Endothelial cell (in vitro differentiated cells): ENCODE results near the gene TSPAN14. TPM values are rescaled to one million over a fixed set of nuclear protein-coding genes. Genes with fewer than 3 reads are reported as not detected.

ENCODE experiments used
- DNase-seq: peaks from one replicate; pipeline ENCODE4 v3.0.0; 2021; ENCODE audit warnings: low spot score
- H3K27ac Mint-ChIP-seq: one replicate; pipeline ENCODE4 v1.8.0; 2021; ENCODE audit warnings: mixed read lengths, inconsistent platforms; ENCODE audit not compliant: unreplicated experiment
- H3K27me3 Mint-ChIP-seq: one replicate; pipeline ENCODE4 v1.8.0; 2021; ENCODE audit warnings: mild to moderate bottlenecking, moderate library complexity, mixed read lengths, inconsistent platforms; ENCODE audit not compliant: unreplicated experiment
- H3K36me3 Mint-ChIP-seq: one replicate; pipeline ENCODE4 v1.8.0; 2021; ENCODE audit warnings: mild to moderate bottlenecking, low read depth, mixed read lengths, inconsistent platforms; ENCODE audit not compliant: unreplicated experiment
- H3K4me1 Mint-ChIP-seq: one replicate; pipeline ENCODE4 v1.8.0; 2021; ENCODE audit warnings: mild to moderate bottlenecking, mixed read lengths, inconsistent platforms; ENCODE audit not compliant: unreplicated experiment
- H3K4me3 Mint-ChIP-seq: one replicate; pipeline ENCODE4 v1.8.0; 2021; ENCODE audit warnings: mild to moderate bottlenecking, mixed read lengths, inconsistent platforms; ENCODE audit not compliant: unreplicated experiment
- H3K9me3 Mint-ChIP-seq: one replicate; pipeline ENCODE4 v1.8.0; 2021; ENCODE audit warnings: mixed read lengths, inconsistent platforms; ENCODE audit not compliant: unreplicated experiment
- CTCF ChIP-seq: fragments of 200-600 bp; sonication (generic); IDR thresholded peaks from one replicate; pipeline ENCODE4 v1.5.0; 2021; ENCODE audit warnings: antibody characterized with exemption; ENCODE audit not compliant: unreplicated experiment
- total RNA-seq: library from RNA; stranded (reverse); fragmentation: NEBNext Ultra II Directional; extraction: Animal tissue kit (Norgen Biotek cat#: 25700); gene quantifications from one replicate; pipeline ENCODE4 v1.2.1, GENCODE V29; 2021; ENCODE audit not compliant: unreplicated experiment

Gene TSPAN14
- total RNA-seq, 1 donor from 2014 or later: 147 TPM

GRCh38 chr10:80459047-80459865 is 5.1 kb downstream of the TSPAN14 start:
- no peaks in the 10 kb centered on the region for H3K9me3 Mint-ChIP-seq
- no peak overlapping the region for H3K4me3 Mint-ChIP-seq
- H3K4me1 Mint-ChIP-seq: peaks cover 77% of the 10 kb centered on the region
- H3K27me3 Mint-ChIP-seq: peaks cover 22% of the 10 kb centered on the region
- H3K36me3 Mint-ChIP-seq: peaks cover 11% of the 10 kb centered on the region
- H3K27ac Mint-ChIP-seq: peak overlapping the region; percentile 21
- no peak for DNase-seq
- TF ChIP-seq CTCF: no peak

- H3K27ac Mint-ChIP-seq: peak overlapping the region; percentile 85
- no peaks in the 10 kb centered on the region for H3K9me3 Mint-ChIP-seq
- peaks cover 16% of the 10 kb centered on the region for H3K27me3 Mint-ChIP-seq
- DNase-seq: no peak
- H3K4me1 Mint-ChIP-seq: peaks cover 83% of the 10 kb centered on the region
- H3K36me3 Mint-ChIP-seq: peaks cover 11% of the 10 kb centered on the region
- H3K4me3 Mint-ChIP-seq: peak overlapping the region; percentile 74
- no peak for TF ChIP-seq CTCF
Measured at GRCh38 chr10:80460399-80461207, 6.5 kb downstream of the TSPAN14 start.

GRCh38 chr10:80461208-80462183 is 7.4 kb downstream of the TSPAN14 start:
- Mint-ChIP-seq H3K36me3 (peaks cover 8% of the 10 kb centered on the region), H3K4me3 (peak overlapping the region; percentile 74), H3K27ac (peak overlapping the region; percentile 85), H3K4me1 (peaks cover 83% of the 10 kb centered on the region), H3K9me3 (no peaks in the 10 kb centered on the region), H3K27me3 (peaks cover 19% of the 10 kb centered on the region)
- TF ChIP-seq CTCF: no peak
- DNase-seq: no peak

GRCh38 chr10:80462299-80462980 is 8.3 kb downstream of the TSPAN14 start:
- no peak for DNase-seq
- Mint-ChIP-seq H3K9me3 (no peaks in the 10 kb centered on the region), H3K27me3 (peaks cover 20% of the 10 kb centered on the region), H3K36me3 (peaks cover 8% of the 10 kb centered on the region), H3K4me3 (no peak overlapping the region), H3K4me1 (peaks cover 90% of the 10 kb centered on the region), H3K27ac (peak overlapping the region; percentile 77)
- TF ChIP-seq CTCF: no peak
